Muscle of arm (tissue), 12 donors: ENCODE results near the gene SPINK1. TPM values are rescaled to one million over a fixed set of nuclear protein-coding genes. Genes with fewer than 3 reads are reported as not detected.

Experiments
- polyA plus RNA-seq, 12 donors: library from polyadenylated mRNA; unstranded; fragments of 120-200 nt; gene quantifications; one replicate each; pipeline ENCODE4 v1.2.1, GENCODE V29; 2013; ENCODE audit not compliant: insufficient read length in 12 of 12

Gene SPINK1
- polyA plus RNA-seq, 12 donors: 0.20 to 36.4 (median 0.67) TPM; not detected in 7

Other genes with a start within 250 kb of the SPINK1 start
- 10 to 100 TPM in 1 of 12 donors, 1 to 10 TPM in 10, not detected in 1; 1.1 to 14.1 (median 3.1) TPM for gene JAKMIP2, start 48.9 kb downstream of the SPINK1 start, polyA plus RNA-seq
- gene SCGB3A2, start 47.0 kb upstream of the SPINK1 start, polyA plus RNA-seq: under 1 TPM in 3 of 12 donors, not detected in 9; 0.39 to 0.63 (median 0.61) TPM
- under 1 TPM in 1 of 12 donors, not detected in 11; 0.45 TPM for gene C5orf46, start 74.9 kb upstream of the SPINK1 start, polyA plus RNA-seq
- 1 to 10 TPM in 2 of 12 donors, under 1 TPM in 5, not detected in 5; 0.07 to 2.3 (median 0.27) TPM for gene SPINK5, start 232.3 kb upstream of the SPINK1 start, polyA plus RNA-seq